GM19372 (cell line): Measurements from ENCODE around the gene SBF1.
"Not testable (repeated sequence)": the region's sequence is repeated elsewhere in the genome, so short reads cannot be mapped to it uniquely, and the experiment has no call there.

Experiments used
- ATAC-seq: cut with Tn5 transposase; IDR thresholded peaks from one replicate; pipeline ENCODE4 v1.9.1; 2021; ENCODE audit warnings: mild to moderate bottlenecking, low read depth, moderate library complexity; ENCODE audit not compliant: unreplicated experiment

The SBF1 gene

GRCh38 chr22:50474710-50475651 is at the start of gene SBF1:
Gene SBF1, minus strand, starts transcription at chr22:50475035. Its CDS starts 195 bp downstream, at chr22:50474840.
- peak; percentile 87 for ATAC-seq

- no peak for ATAC-seq
Observed at GRCh38 chr22:50523806-50524675, 49.2 kb upstream of the SBF1 start.

- ATAC-seq = no peak
Observed at GRCh38 chr22:50523458-50523805, 48.6 kb upstream of the SBF1 start.

GRCh38 chr22:50522806-50523438 is 48.1 kb upstream of the SBF1 start:
- ATAC-seq = no peak

GRCh38 chr22:50522208-50522805 is 47.5 kb upstream of the SBF1 start:
- no peak for ATAC-seq

GRCh38 chr22:50521710-50522109 is 46.9 kb upstream of the SBF1 start:
- ATAC-seq = no peak

- ATAC-seq = no peak
Observed at GRCh38 chr22:50520826-50521453, 46.1 kb upstream of the SBF1 start.

- ATAC-seq = not testable (repeated sequence)
Observed at GRCh38 chr22:50520184-50520583, 45.3 kb upstream of the SBF1 start.

- no peak for ATAC-seq
Observed at GRCh38 chr22:50519151-50519550, 44.3 kb upstream of the SBF1 start.

GRCh38 chr22:50518606-50519005 is 43.8 kb upstream of the SBF1 start:
- no peak for ATAC-seq

GRCh38 chr22:50517495-50518260 is 42.8 kb upstream of the SBF1 start:
- no peak for ATAC-seq

- no peak for ATAC-seq
Observed at GRCh38 chr22:50516891-50517290, 42.1 kb upstream of the SBF1 start.

- ATAC-seq = no peak
Observed at GRCh38 chr22:50516068-50516467, 41.2 kb upstream of the SBF1 start.

GRCh38 chr22:50513175-50513574 is 38.3 kb upstream of the SBF1 start:
- no peak for ATAC-seq

- ATAC-seq = no peak
Observed at GRCh38 chr22:50508897-50509296, 34.1 kb upstream of the SBF1 start.

GRCh38 chr22:50507991-50508884 is 33.4 kb upstream of the SBF1 start, which contains the start of gene NCAPH2:
Gene NCAPH2, plus strand, starts transcription at chr22:50508224. Its CDS starts 114 bp downstream, at chr22:50508338.
- peak; percentile 84 for ATAC-seq

- ATAC-seq = peak; percentile 57
Observed at GRCh38 chr22:50507421-50507990, 32.7 kb upstream of the SBF1 start, which contains the start of gene LMF2. Gene LMF2, minus strand, starts transcription at chr22:50507702. Its CDS starts 27 bp downstream, at chr22:50507675.
